GM12878 (cell line): ENCODE measurements around the gene SH3YL1. TPM values are rescaled to one million over a fixed set of nuclear protein-coding genes. Genes with fewer than 3 reads are reported as not detected.

Source experiments
- ATAC-seq: fragments of 200-7000 bp; cut with Tn5 transposase; 3 replicates; pipeline ENCODE4 v1.9.1; 2020; ENCODE audit warnings: mild to moderate bottlenecking, moderate library complexity
- BruUV-seq: library from RNA; stranded (reverse); fragments of 400-500 nt; replicated peaks from 2 replicates; lab custom pipeline; 2021; lab: Mats Ljungman, UMichigan
- CTCF ChIA-PET: fragments of 300-600 bp; sonication (Branson Sonifier 250); formaldehyde crosslinking; extraction: SDS; loops from one replicate; lab custom pipeline; 2021; ENCODE audit warnings: inconsistent platforms; lab: Yijun Ruan, JAX
- POLR2A ChIA-PET: fragments of 350-600 bp; formaldehyde crosslinking; extraction: SDS; loops from one replicate; lab custom pipeline; 2021; ENCODE audit warnings: inconsistent platforms; lab: Charles Lee
- RAD21 ChIA-PET: fragments of 300-600 bp; sonication (Branson Sonifier 250); formaldehyde crosslinking; loops from one replicate; lab custom pipeline; 2023; ENCODE audit warnings: antibody characterized with exemption; ENCODE audit not compliant: unreplicated experiment; lab: Charles Lee
- SMC1A ChIA-PET: fragments of 300-600 bp; sonication (Branson Sonifier 250); formaldehyde crosslinking; loops from one replicate; lab custom pipeline; 2023; ENCODE audit not compliant: unreplicated experiment, uncharacterized antibody; lab: Charles Lee
- DNase-seq: peaks from one replicate; pipeline ENCODE4 v3.0.0-alpha.2; 2011; ENCODE audit warnings: low read depth, low spot score
- FAIRE-seq: peaks from 3 replicates; lab custom pipeline; 2011; peaks lifted over from hg19 to GRCh38; lab: Jason Lieb, UNC
- H2AFZ ChIP-seq: 2 replicates; pipeline ENCODE4 v1.6.0; 2011; ENCODE audit warnings: low read depth, low read length, control low read depth; ENCODE audit not compliant: control insufficient read depth
- H3K27ac ChIP-seq: 2 replicates; pipeline ENCODE4 v1.5.1; 2011; ENCODE audit warnings: control low read depth; ENCODE audit not compliant: control insufficient read depth, insufficient read depth
- H3K27me3 ChIP-seq, 2 experiments: replicated peaks in 1 of 2; 2 replicates each; pipeline versions ENCODE4 v1.6.0 to v1.6.1; 2011; ENCODE audit warnings: low read length in 1 of 2; ENCODE audit not compliant: control insufficient read depth in 2 of 2, insufficient read depth in 2 of 2
- H3K36me3 ChIP-seq, 2 experiments: 2 replicates each; pipeline ENCODE4 v1.5.1; 2011; ENCODE audit warnings: low read length in 1 of 2; ENCODE audit not compliant: control insufficient read depth in 2 of 2, insufficient read depth in 2 of 2
- H3K4me1 ChIP-seq: 2 replicates; pipeline ENCODE4 v1.6.1; 2011; ENCODE audit warnings: mild to moderate bottlenecking, low read length, moderate library complexity, mixed read lengths; ENCODE audit not compliant: control insufficient read depth, insufficient read depth
- H3K4me2 ChIP-seq: 2 replicates; pipeline ENCODE4 v1.6.0; 2011; ENCODE audit warnings: control low read depth; ENCODE audit not compliant: control insufficient read depth, insufficient read depth
- H3K4me3 ChIP-seq: fragments of 200-600 bp; sonication (generic); 2 replicates; pipeline ENCODE4 v1.5.1; 2016
- H3K79me2 ChIP-seq: 2 replicates; pipeline ENCODE4 v1.6.0; 2011; ENCODE audit warnings: low read length; ENCODE audit not compliant: control insufficient read depth, insufficient read depth
- H3K9ac ChIP-seq: 2 replicates; pipeline ENCODE4 v1.8.0; 2011; ENCODE audit warnings: low read length, control low read depth, mixed read lengths; ENCODE audit not compliant: control insufficient read depth, insufficient read depth
- H3K9me3 ChIP-seq: replicated peaks from 3 replicates; pipeline ENCODE4 v1.5.1; 2011; ENCODE audit warnings: mild to moderate bottlenecking, low read length; ENCODE audit not compliant: control insufficient read depth, insufficient read depth
- H4K20me1 ChIP-seq: 2 replicates; pipeline ENCODE4 v1.6.0; 2011; ENCODE audit not compliant: control insufficient read depth, insufficient read depth
- CEBPZ ChIP-seq: fragments of 150-350 bp; IDR thresholded peaks from 2 replicates; pipeline ENCODE4 v1.6.1; 2016; ENCODE audit warnings: low read depth, low read length
- E2F4 ChIP-seq: IDR thresholded peaks from 2 replicates; pipeline ENCODE4 v1.6.1; 2012; ENCODE audit warnings: low read depth, low read length, improper control_type of control experiment
- EED ChIP-seq: sonication (generic); IDR thresholded peaks from 2 replicates; pipeline ENCODE4 v1.6.1; 2016; ENCODE audit warnings: antibody characterized with exemption, low read depth
- EP300 ChIP-seq, 2 experiments: fragments of 150-350 bp in 1 of 2; IDR thresholded peaks; 2 replicates each; pipeline ENCODE4 v1.6.1; 2011 to 2012; ENCODE audit warnings: low read depth in 2 of 2, low read length in 2 of 2, borderline replicate concordance in 1 of 2, improper control_type of control experiment in 1 of 2, inconsistent platforms in 1 of 2; ENCODE audit not compliant: control insufficient read depth in 1 of 2
- HDGF ChIP-seq: fragments of 450-650 bp; IDR thresholded peaks from 2 replicates; pipeline ENCODE4 v1.6.1; 2016; ENCODE audit warnings: antibody characterized with exemption
- MTA2 ChIP-seq: fragments of 450-650 bp; IDR thresholded peaks from 2 replicates; pipeline ENCODE4 v1.6.1; 2016; ENCODE audit warnings: low read depth, mild to moderate bottlenecking, moderate library complexity
- POU2F2 ChIP-seq: IDR thresholded peaks from 3 replicates; pipeline ENCODE4 v1.6.1; 2011; ENCODE audit warnings: low read depth, mild to moderate bottlenecking, low read length, borderline replicate concordance
- RAD51 ChIP-seq: fragments of 450-650 bp; IDR thresholded peaks from 2 replicates; pipeline ENCODE4 v1.6.1; 2016; ENCODE audit warnings: moderate library complexity, mild to moderate bottlenecking, inconsistent platforms
- SIX5 ChIP-seq: IDR thresholded peaks from 2 replicates; pipeline ENCODE4 v1.6.1; 2011; ENCODE audit warnings: mild to moderate bottlenecking, low read depth, low read length, moderate library complexity; ENCODE audit not compliant: severe bottlenecking
- YBX1 ChIP-seq: fragments of 450-650 bp; IDR thresholded peaks from 2 replicates; pipeline ENCODE4 v1.6.1; 2016; ENCODE audit warnings: antibody characterized with exemption
- ZZZ3 ChIP-seq: IDR thresholded peaks from 2 replicates; pipeline ENCODE4 v1.6.1; 2011; ENCODE audit warnings: low read depth; ENCODE audit not compliant: control insufficient read depth, insufficient read length
- WGBS: methylation state at CpG from one replicate; pipeline ENCODE4 v1.1.6; 2016; ENCODE audit warnings: low lambda C conversion rate; ENCODE audit not compliant: insufficient replicate concordance, insufficient coverage; ENCODE audit errors: missing lambda C conversion rate; 5-methylcytosine and 5-hydroxymethylcytosine counted together
- in situ Hi-C: fragments of 300-500 bp; cut with MboI; formaldehyde crosslinking; loops from 9 replicates; pipeline ENCODE4 v1.14.3; 2018; ENCODE audit warnings: mixed read lengths
- intact Hi-C: fragments of 100-400 bp; cut with micrococcal nuclease; formaldehyde crosslinking; loops from one replicate; pipeline ENCODE4 v1.14.2; 2022; ENCODE audit not compliant: unreplicated experiment
- polyA plus RNA-seq, 11 experiments: library from polyadenylated mRNA; depleted of rRNA in 4 of 11; unstranded in 6 of 11; stranded (reverse) in 5 of 11; fragments of >200 nt; fragmentation: Nextera tagmentation in 4 of 11; fragmentation: Illumina TruSeq in 1 of 11; extraction: Ambion mirVana in 4 of 11; extraction: Trizol in 1 of 11; gene quantifications; 1 replicate in 1 of 11; 2 replicates in 10 of 11; pipeline versions ENCODE4 v1.2.1 to v1.2.3, GENCODE V29; 2011 to 2016; ENCODE audit warnings: inconsistent platforms in 2 of 11, missing spikeins in 2 of 11, low read depth in 1 of 11
- total RNA-seq, 4 experiments: library from RNA; depleted of rRNA in 3 of 4; stranded (reverse); fragments of >200 nt in 3 of 4; fragmentation: Illumina TruSeq in 1 of 4; extraction: Trizol in 1 of 4; gene quantifications; 2 replicates each; pipeline versions ENCODE4 v1.2.1 to v1.2.3, GENCODE V29; 2013 to 2021
- TF ChIP-seq, protein P1 (sequence below): fragments of 450-650 bp; IDR thresholded peaks from 2 replicates; pipeline ENCODE4 v1.6.1; 2017; ENCODE audit warnings: antibody characterized with exemption, mild to moderate bottlenecking, moderate library complexity
- TF ChIP-seq, protein P2 (sequence below): fragments of 450-650 bp; IDR thresholded peaks from 2 replicates; pipeline ENCODE4 v1.6.1; 2016; ENCODE audit warnings: mild to moderate bottlenecking

Gene SH3YL1
- total and polyA plus RNA-seq, 10 of the 15 experiments (the other 5 are each of a cell fraction or from before 2014, with no cell fraction given): 12.2 to 22.4 (median 17.2) TPM

DNA sequence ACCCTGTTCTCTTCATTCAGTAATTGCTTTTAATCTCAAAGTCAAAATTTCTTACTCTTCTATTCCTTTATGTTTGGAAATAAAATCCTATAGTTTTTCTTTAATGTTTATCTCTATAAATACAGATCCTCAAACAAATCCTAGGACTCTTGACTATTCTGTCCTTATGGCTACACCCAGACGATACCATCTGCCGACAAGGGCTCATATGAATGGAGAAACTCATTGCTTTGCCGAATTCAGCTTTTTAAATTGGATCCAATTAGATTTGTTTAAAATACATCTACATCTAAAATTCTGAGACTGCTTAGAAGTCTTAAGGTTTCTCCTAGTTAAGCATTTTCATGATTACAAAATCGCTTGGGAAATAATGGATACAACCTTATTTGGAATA lies 15.1 kb upstream of the SH3YL1 start:
- CTCF ChIA-PET: no interaction called here
- RAD21 ChIA-PET: no interaction called here
- 81% methylated on average over 4 of the region's 4 CpGs for WGBS
- H3K36me3 ChIP-seq: peaks cover 27 to 43% of the 10 kb centered on the region in 2 experiments
- intact Hi-C loops (no loop called here), in situ Hi-C loops (no loop called here)
- ATAC-seq (no peak), DNase-seq (no peak), FAIRE-seq (no peak)
- no peak overlapping the region for H2AFZ ChIP-seq
- POLR2A ChIA-PET: no interaction called here
- H3K27me3 ChIP-seq: no peaks in the 10 kb centered on the region
- peaks cover 12% of the 10 kb centered on the region for H3K4me1 ChIP-seq
- H3K4me2 ChIP-seq: no peak overlapping the region
- TF ChIP-seq, protein P1, sequence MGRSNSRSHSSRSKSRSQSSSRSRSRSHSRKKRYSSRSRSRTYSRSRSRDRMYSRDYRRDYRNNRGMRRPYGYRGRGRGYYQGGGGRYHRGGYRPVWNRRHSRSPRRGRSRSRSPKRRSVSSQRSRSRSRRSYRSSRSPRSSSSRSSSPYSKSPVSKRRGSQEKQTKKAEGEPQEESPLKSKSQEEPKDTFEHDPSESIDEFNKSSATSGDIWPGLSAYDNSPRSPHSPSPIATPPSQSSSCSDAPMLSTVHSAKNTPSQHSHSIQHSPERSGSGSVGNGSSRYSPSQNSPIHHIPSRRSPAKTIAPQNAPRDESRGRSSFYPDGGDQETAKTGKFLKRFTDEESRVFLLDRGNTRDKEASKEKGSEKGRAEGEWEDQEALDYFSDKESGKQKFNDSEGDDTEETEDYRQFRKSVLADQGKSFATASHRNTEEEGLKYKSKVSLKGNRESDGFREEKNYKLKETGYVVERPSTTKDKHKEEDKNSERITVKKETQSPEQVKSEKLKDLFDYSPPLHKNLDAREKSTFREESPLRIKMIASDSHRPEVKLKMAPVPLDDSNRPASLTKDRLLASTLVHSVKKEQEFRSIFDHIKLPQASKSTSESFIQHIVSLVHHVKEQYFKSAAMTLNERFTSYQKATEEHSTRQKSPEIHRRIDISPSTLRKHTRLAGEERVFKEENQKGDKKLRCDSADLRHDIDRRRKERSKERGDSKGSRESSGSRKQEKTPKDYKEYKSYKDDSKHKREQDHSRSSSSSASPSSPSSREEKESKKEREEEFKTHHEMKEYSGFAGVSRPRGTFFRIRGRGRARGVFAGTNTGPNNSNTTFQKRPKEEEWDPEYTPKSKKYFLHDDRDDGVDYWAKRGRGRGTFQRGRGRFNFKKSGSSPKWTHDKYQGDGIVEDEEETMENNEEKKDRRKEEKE: no peak
- TF ChIP-seq CEBPZ (no peak), ZZZ3 (no peak), YBX1 (no peak), POU2F2 (no peak), EED (no peak), RAD51 (no peak), E2F4 (no peak), HDGF (no peak), SIX5 (no peak), EP300 (IDR thresholded peaks at IDR 0.05; ENCODE audit: borderline replicate concordance in 1 of 2, control insufficient read depth in 1 of 2, low read depth in 2 of 2, low read length in 2 of 2) (no peak), MTA2 (no peak)
- TF ChIP-seq, protein P2, sequence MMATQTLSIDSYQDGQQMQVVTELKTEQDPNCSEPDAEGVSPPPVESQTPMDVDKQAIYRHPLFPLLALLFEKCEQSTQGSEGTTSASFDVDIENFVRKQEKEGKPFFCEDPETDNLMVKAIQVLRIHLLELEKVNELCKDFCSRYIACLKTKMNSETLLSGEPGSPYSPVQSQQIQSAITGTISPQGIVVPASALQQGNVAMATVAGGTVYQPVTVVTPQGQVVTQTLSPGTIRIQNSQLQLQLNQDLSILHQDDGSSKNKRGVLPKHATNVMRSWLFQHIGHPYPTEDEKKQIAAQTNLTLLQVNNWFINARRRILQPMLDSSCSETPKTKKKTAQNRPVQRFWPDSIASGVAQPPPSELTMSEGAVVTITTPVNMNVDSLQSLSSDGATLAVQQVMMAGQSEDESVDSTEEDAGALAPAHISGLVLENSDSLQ: no peak
- BruUV-seq: no TSS peak
- no peak overlapping the region for H3K27ac ChIP-seq
- no peak overlapping the region for H3K9ac ChIP-seq
- H3K79me2 ChIP-seq: peaks cover 5% of the 10 kb centered on the region; the same call in 1 of the 2 replicates
- SMC1A ChIA-PET: no interaction called here
- no peaks in the 10 kb centered on the region; the same call in 1 of the 2 replicates for H4K20me1 ChIP-seq
- H3K4me3 ChIP-seq: no peak overlapping the region
- H3K9me3 ChIP-seq: no peaks in the 10 kb centered on the region
